HG02852 (cell line): Measurements from ENCODE around the gene DGKB.

ENCODE experiments used
- ATAC-seq: cut with Tn5 transposase; IDR thresholded peaks from one replicate; pipeline ENCODE4 v1.9.1; 2021; ENCODE audit warnings: mild to moderate bottlenecking, moderate library complexity; ENCODE audit not compliant: unreplicated experiment

DGKB gene

DNA sequence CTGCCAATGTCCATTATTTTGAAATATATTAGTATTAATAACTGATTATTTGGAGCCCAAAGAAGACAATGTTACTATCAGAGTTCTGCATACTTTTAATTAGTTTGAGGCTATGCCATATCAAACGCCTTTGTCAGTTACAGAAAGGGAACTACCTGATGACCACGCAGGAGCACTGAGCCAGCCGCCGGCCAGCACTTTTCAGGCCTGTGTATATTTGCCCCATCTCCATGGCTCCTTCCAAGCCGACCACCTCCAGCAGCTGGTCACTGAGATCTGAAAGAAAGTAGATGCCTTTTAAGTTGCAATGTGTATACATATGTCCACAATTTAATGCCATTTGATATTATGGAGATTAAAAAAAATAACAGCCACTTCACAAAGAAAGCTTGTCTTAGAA lies 724.7 kb downstream of the DGKB start:
- ATAC-seq: no peak

DNA sequence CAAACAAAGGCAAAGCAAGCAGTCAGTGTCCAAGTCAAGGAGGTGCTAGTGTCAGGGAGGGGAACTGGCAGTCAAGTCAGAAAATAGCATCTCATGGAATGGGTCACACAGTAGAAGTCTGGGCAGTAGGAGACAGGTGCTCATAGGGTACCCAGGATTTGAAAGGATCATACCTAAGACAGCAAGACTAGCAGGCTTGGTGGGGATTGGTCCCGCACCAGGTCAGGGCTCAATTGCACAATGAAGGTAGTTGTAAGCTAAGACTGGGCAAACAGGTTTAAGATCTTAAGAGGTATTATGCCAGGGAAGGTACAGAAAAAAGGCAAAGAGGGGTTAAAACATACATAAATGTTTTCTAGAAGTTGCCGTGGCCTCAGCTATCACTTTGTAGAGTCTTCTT lies 731.7 kb downstream of the DGKB start:
- ATAC-seq: no peak

DNA sequence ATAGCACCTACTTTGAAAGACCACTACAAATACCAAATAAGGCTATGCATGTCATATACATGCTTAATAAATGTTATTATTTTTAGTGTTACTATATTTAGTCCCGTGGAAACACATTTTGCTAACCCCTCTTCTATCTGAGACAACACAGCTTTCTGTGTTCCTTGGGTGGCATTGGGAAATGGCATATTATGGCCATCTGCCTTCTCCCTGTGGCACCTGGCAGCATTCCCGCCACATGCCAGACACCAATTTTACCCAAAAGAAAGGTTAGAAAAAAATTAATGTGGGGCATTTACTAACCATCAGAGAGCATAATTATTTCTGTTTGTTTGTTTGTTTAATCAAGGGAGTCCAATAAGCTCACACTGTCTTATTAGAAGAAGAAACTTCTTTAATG lies 744.4 kb downstream of the DGKB start:
- ATAC-seq: no peak

- no peak for ATAC-seq
Observed at GRCh38 chr7:14156436-14156835, 746.1 kb downstream of the DGKB start.

GRCh38 chr7:14148974-14149373 lies 753.6 kb downstream of the DGKB start:
- no peak for ATAC-seq

GRCh38 chr7:14147532-14147931 lies 755.0 kb downstream of the DGKB start:
- no peak for ATAC-seq

DNA sequence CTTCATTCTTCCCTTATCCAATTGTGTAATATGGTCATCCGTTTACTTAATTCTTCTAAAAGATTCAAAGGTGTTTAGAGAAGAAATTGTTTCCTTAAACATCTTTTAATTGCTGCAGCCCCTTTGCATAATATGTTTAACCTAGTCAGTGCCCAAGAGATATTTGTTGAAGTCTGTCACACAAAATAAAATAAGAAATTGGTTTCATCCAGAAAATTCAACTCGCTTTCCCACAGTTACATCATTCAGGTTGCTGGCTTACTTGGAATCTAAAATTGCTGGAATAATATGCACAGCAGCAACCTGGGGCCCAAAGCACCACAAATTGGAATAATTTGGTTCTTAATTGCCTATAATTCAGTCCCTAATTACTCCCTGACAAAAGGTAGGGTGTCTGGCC lies 758.0 kb downstream of the DGKB start:
- no peak for ATAC-seq

DNA sequence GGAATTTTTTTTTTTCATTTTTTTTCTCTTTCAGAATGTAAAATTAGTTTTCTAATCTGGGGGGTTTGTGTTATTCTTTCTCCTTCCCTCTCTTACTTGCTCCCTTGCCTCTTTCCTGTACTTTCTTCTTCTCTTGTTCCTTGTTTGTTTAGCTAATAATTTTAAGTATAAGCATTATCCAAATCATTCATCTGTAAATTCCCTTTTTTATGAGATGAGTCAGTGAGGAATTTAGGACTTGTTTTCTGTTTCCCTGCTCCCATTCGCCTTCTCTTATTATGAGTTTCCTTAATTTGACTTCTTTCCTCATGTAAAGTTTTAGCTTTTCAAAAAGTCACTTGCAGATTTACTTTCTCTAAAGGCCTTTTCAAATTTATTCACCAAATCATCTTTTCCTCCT lies 758.4 kb downstream of the DGKB start:
- ATAC-seq: no peak

GRCh38 chr7:14137676-14138075 lies 764.9 kb downstream of the DGKB start:
- ATAC-seq: no peak

DNA sequence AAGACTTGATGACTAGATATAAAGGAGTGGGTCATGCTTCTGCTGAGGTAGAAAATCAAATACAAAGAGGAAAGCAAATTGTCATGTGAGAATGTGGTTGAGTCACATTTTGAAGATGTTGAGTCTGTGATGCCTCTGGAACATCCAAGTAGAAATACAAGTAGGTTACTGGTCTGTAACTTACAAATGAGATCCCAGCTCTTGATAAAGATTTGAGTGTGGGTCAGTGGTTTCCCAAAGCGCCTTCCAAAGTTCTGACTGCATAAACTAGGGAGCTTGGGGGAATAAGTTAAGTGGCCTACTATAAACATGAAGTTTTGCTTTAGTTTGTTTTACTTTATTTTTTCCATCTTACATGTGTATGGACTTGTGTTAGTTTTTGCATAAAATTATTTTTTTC lies 768.8 kb downstream of the DGKB start:
- ATAC-seq: no peak

DNA sequence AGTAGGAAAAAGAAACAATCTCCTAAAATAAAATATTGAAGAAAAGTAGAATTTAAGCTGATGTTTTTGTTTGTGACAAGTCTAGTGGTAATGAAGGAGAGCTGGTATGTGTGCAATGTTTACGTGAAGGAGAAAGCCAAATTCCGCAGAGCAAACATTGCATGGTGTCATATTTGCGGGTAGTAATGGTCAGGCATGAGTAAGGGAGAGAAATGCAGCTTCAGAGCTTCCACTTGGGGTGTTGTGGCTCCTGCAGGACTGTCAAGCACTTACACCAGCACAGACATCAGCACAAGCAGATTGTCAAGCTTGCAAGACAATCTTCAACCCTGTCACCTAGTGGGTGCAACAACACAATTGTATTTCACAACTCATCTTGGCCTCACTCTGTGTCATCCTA lies 776.6 kb downstream of the DGKB start:
- ATAC-seq: no peak

DNA sequence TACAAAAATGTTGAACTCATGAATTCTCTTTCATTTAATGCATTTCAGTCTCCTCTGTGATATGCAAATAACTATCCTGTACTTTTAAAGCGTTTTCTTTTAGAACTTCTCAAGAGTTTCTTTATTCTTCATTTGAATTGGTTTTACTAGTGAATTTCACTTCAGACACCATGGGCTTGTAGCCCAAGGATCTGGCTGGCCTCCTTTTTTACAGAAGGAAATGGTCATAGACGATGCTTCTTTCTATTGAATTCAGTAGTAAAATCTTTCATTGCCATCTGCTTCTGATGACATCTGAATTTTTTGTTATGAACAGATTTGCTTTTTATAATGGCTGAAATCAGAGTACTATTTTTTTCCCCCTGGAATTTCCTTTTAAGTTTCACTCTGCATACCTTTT lies 777.8 kb downstream of the DGKB start:
- ATAC-seq: no peak

- no peak for ATAC-seq
Observed at GRCh38 chr7:14123923-14124322, 778.6 kb downstream of the DGKB start.

DNA sequence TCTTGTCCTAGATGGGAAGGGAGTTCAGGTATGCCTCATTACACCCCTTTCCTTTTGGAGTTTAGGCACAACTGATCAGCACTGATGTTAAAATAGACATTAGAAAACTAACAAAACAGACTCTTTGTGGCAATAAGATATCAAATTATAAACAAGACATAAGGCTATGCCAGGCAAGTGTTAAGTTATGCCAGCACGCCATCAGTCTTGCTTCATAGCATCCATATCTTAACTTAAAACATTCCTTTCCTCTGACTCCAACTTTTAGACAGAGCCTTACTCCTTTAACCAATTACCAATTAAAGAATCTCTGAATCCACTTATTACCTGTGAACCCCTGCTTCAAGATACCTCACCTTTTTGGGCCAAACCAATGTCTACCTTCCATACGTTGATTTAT lies 786.9 kb downstream of the DGKB start:
- no peak for ATAC-seq

- no peak for ATAC-seq
Observed at GRCh38 chr7:14104861-14105260, 797.7 kb downstream of the DGKB start.

- ATAC-seq: no peak
Observed at GRCh38 chr7:14096159-14096558, 806.4 kb downstream of the DGKB start.

- no peak for ATAC-seq
Observed at GRCh38 chr7:14095233-14095950, 807.2 kb downstream of the DGKB start.
